Body of pancreas (tissue), 4 donors: ENCODE results near the gene PRKD3. TPM values are rescaled to one million over a fixed set of nuclear protein-coding genes. Genes with fewer than 3 reads are reported as not detected.

Source experiments
- ATAC-seq: fragments of 150-250 bp; one replicate; pipeline ENCODE4 v1.9.1; 2016
- DNase-seq, 4 donors: peaks; one replicate each; pipeline ENCODE4 v3.0.0-alpha.2; 2019
- H3K27ac ChIP-seq, 4 donors: fragments of 200-600 bp; sonication (generic); 1 replicate in 3 of 4; 2 replicates in 1 of 4; pipeline versions ENCODE4 v1.5.1 to v1.6.1; 2016 to 2019; ENCODE audit warnings: mild to moderate bottlenecking in 1 of 4, mixed read lengths in 1 of 4, moderate library complexity in 1 of 4
- H3K27me3 ChIP-seq, 2 donors: fragments of 200-600 bp; sonication (generic); one replicate each; pipeline ENCODE4 v1.6.0; 2016; ENCODE audit warnings: mild to moderate bottlenecking in 1 of 2
- H3K36me3 ChIP-seq, 2 donors: fragments of 200-600 bp; sonication (generic); replicated peaks in 1 of 2; 2 replicates each; pipeline ENCODE4 v1.5.1; 2016; ENCODE audit warnings: low read depth in 2 of 2; ENCODE audit not compliant: insufficient read depth in 1 of 2
- H3K4me1 ChIP-seq: fragments of 200-600 bp; sonication (generic); one replicate; pipeline ENCODE4 v1.6.0; 2016
- H3K4me3 ChIP-seq, 2 donors: fragments of 200-600 bp; sonication (generic); 1 replicate in 1 of 2; 2 replicates in 1 of 2; pipeline ENCODE4 v1.5.1; 2016 to 2019
- H3K9me3 ChIP-seq, 3 donors: fragments of 200-600 bp; sonication (generic); 1 replicate in 2 of 3; 2 replicates in 1 of 3; pipeline ENCODE4 v1.5.1; 2016
- POLR2A ChIP-seq, 3 donors: fragments of 450-650 bp; IDR thresholded peaks; one replicate each; pipeline ENCODE4 v1.6.1; 2016; ENCODE audit warnings: antibody characterized with exemption in 3 of 3, mild to moderate bottlenecking in 2 of 3
- WGBS, 2 donors: methylation state at CpG; one replicate each; pipeline ENCODE4 v1.1.5; 2017; 5-methylcytosine and 5-hydroxymethylcytosine counted together
- intact Hi-C: fragments of 100-400 bp; cut with DNase I; formaldehyde crosslinking; loops from one replicate; pipeline ENCODE4 v1.15.1; 2023
- small RNA-seq: library from RNA; depleted of rRNA; stranded (forward); fragments of <200 nt; gene quantifications from one replicate; pipeline ENCODE3, GENCODE V24; 2016
- total RNA-seq, 2 donors: library from RNA; depleted of rRNA; stranded (reverse); fragments of >200 nt; gene quantifications; one replicate each; pipeline ENCODE4 v1.1.0, GENCODE V29; 2016
- TF ChIP-seq, protein P1 (sequence below), 7 experiments: fragments of 450-650 bp in 4 of 7; fragments of 200-600 bp in 3 of 7; sonication (generic) in 3 of 7; IDR thresholded peaks; one replicate each; pipeline ENCODE4 v1.5.1; 2016 to 2019; ENCODE audit warnings: antibody characterized with exemption in 7 of 7

PRKD3 gene
- total RNA-seq, 2 donors from 2014 or later, result 8.2 to 15.3 TPM

DNA sequence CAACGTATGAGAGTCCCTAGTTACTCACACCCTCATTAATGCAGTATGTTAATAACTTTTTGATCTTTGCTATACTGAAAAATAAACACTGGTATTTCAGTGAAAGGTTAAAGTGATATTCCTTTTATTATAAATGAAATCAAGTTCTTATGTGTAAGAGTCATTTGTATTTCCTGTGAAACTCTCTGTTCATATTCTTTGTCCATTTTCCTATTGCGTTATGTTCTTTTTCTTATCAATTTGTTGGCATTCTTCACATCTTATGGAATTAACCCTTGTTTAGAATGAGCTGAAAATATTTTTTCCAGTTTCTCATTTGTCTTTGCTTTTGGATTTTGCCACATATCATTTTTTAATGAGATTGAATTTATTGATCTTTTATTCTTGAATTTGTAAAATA, 48.3 kb downstream of the PRKD3 start:
- Histone ChIP-seq H3K27ac (no peak overlapping the region), H3K36me3 (peaks cover 5 to 13% of the 10 kb centered on the region in 2 donors), H3K4me1 (no peaks in the 10 kb centered on the region), H3K9me3 (no peaks in the 10 kb centered on the region), H3K4me3 (no peak overlapping the region), H3K27me3 (no peaks in the 10 kb centered on the region)
- no peak for TF ChIP-seq POLR2A (IDR thresholded peaks at IDR 0.05)
- TF ChIP-seq, protein P1, sequence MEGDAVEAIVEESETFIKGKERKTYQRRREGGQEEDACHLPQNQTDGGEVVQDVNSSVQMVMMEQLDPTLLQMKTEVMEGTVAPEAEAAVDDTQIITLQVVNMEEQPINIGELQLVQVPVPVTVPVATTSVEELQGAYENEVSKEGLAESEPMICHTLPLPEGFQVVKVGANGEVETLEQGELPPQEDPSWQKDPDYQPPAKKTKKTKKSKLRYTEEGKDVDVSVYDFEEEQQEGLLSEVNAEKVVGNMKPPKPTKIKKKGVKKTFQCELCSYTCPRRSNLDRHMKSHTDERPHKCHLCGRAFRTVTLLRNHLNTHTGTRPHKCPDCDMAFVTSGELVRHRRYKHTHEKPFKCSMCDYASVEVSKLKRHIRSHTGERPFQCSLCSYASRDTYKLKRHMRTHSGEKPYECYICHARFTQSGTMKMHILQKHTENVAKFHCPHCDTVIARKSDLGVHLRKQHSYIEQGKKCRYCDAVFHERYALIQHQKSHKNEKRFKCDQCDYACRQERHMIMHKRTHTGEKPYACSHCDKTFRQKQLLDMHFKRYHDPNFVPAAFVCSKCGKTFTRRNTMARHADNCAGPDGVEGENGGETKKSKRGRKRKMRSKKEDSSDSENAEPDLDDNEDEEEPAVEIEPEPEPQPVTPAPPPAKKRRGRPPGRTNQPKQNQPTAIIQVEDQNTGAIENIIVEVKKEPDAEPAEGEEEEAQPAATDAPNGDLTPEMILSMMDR (IDR thresholded peaks at IDR 0.05), result no peak
- ATAC-seq (no peak), DNase-seq (no peak)
- 74 to 76% methylated on average over 2 of the region's 2 CpGs for WGBS, 2 donors
- intact Hi-C loops, result no loop called here

Small RNAs within 50 kb of the gene (small RNA-seq; reads per million reads assigned to genes)
- not detected for gene RNU6-939P

Other genes with a start within 250 kb of the PRKD3 start
- gene HEATR5B, start 240.5 kb downstream of the PRKD3 start, total RNA-seq, result 10 to 100 TPM; 44.8 to 51.9 TPM
- 1 to 10 TPM; 3.3 to 5.2 TPM for gene GPATCH11, start 240.3 kb downstream of the PRKD3 start, total RNA-seq
- gene EIF2AK2, start 167.9 kb downstream of the PRKD3 start, total RNA-seq, result 10 to 100 TPM; 18.9 to 39.9 TPM
- gene SULT6B1, start 136.2 kb downstream of the PRKD3 start, total RNA-seq, result not detected
- gene CEBPZOS, start 128.3 kb downstream of the PRKD3 start, total RNA-seq, result 10 to 100 TPM in 1 of 2 donors, 1 to 10 TPM in 1; 9.9 to 21.8 TPM
- 10 to 100 TPM; 20.8 to 33.6 TPM for gene CEBPZ, start 93.2 kb downstream of the PRKD3 start, total RNA-seq
- 10 to 100 TPM; 12.2 to 18.5 TPM for gene NDUFAF7, start 93.2 kb downstream of the PRKD3 start, total RNA-seq
- 1 to 10 TPM; 1.3 to 3.4 TPM for gene QPCT, start 19.8 kb upstream of the PRKD3 start, total RNA-seq